IMR-90 (cell line): ENCODE measurements around the gene TBC1D1. TPM values are rescaled to one million over a fixed set of nuclear protein-coding genes. Genes with fewer than 3 reads are reported as not detected.

Experiments
- ATAC-seq: fragments of 200-7000 bp; cut with Tn5 transposase; 2 replicates; pipeline ENCODE4 v1.9.1; 2020; ENCODE audit warnings: low read depth, mild to moderate bottlenecking, moderate library complexity
- BruUV-seq: library from RNA; stranded (reverse); fragments of 400-500 nt; replicated peaks from 2 replicates; lab custom pipeline; 2021; lab: Mats Ljungman, UMichigan
- CTCF ChIA-PET: fragments of 300-600 bp; formaldehyde crosslinking; extraction: SDS; loops from one replicate; lab custom pipeline; 2021; ENCODE audit warnings: antibody characterized with exemption; lab: Yijun Ruan, JAX
- POLR2A ChIA-PET: fragments of 300-600 bp; sonication (Branson Sonifier 250); formaldehyde crosslinking; loops from one replicate; lab custom pipeline; 2022; ENCODE audit warnings: antibody characterized with exemption; ENCODE audit not compliant: unreplicated experiment; lab: Charles Lee
- DNase-seq: peaks from one replicate; pipeline ENCODE4 v3.0.0; 2013
- H2AFZ ChIP-seq: replicated peaks from 2 replicates; pipeline ENCODE3; 2013; ENCODE audit warnings: low read length, mild to moderate bottlenecking; ENCODE audit not compliant: poor library complexity
- H2AK5ac ChIP-seq: 2 replicates; pipeline ENCODE4 v1.6.1; 2013; ENCODE audit warnings: low read depth, low read length, inconsistent platforms
- H2AK9ac ChIP-seq: replicated peaks from 2 replicates; pipeline ENCODE3; 2013; ENCODE audit warnings: mild to moderate bottlenecking, low read depth, low read length, moderate library complexity; ENCODE audit not compliant: poor library complexity
- H2BK120ac ChIP-seq: 2 replicates; pipeline ENCODE4 v1.6.1; 2013; ENCODE audit warnings: low read depth, low read length, inconsistent platforms
- H2BK15ac ChIP-seq: 3 replicates; pipeline ENCODE4 v1.6.1; 2013; ENCODE audit warnings: low read depth, low read length, inconsistent platforms
- H2BK20ac ChIP-seq: 2 replicates; pipeline ENCODE4 v1.6.1; 2013; ENCODE audit warnings: low read depth, mild to moderate bottlenecking, inconsistent platforms, low read length, moderate library complexity
- H2BK5ac ChIP-seq: 2 replicates; pipeline ENCODE4 v1.6.1; 2013; ENCODE audit warnings: mild to moderate bottlenecking, low read depth, low read length, inconsistent platforms; ENCODE audit not compliant: poor library complexity, severe bottlenecking
- H3K14ac ChIP-seq: replicated peaks from 2 replicates; pipeline ENCODE4 v1.6.1; 2013; ENCODE audit warnings: low read depth, low read length, inconsistent platforms
- H3K18ac ChIP-seq: 2 replicates; pipeline ENCODE4 v1.6.1; 2013; ENCODE audit warnings: low read depth, low read length, control low read depth
- H3K23ac ChIP-seq: 2 replicates; pipeline ENCODE4 v1.6.1; 2013; ENCODE audit warnings: low read depth, low read length, inconsistent platforms
- H3K27ac ChIP-seq: 2 replicates; pipeline ENCODE4 v1.5.1; 2013; ENCODE audit warnings: mild to moderate bottlenecking, control low read depth, low read length; ENCODE audit not compliant: insufficient read depth
- H3K27me3 ChIP-seq: 2 replicates; pipeline ENCODE4 v1.6.1; 2013; ENCODE audit warnings: low read length; ENCODE audit not compliant: control insufficient read depth, insufficient read depth
- H3K36me3 ChIP-seq: 2 replicates; pipeline ENCODE4 v1.6.1; 2013; ENCODE audit warnings: low read length, mixed read lengths; ENCODE audit not compliant: control insufficient read depth, insufficient read depth
- H3K4ac ChIP-seq: 2 replicates; pipeline ENCODE4 v1.6.1; 2013; ENCODE audit warnings: low read depth, low read length, inconsistent platforms
- H3K4me1 ChIP-seq: 2 replicates; pipeline ENCODE4 v1.6.1; 2013; ENCODE audit warnings: low read length, mixed read lengths; ENCODE audit not compliant: control insufficient read depth, insufficient read depth
- H3K4me2 ChIP-seq: 2 replicates; pipeline ENCODE4 v1.6.1; 2013; ENCODE audit warnings: low read depth, mild to moderate bottlenecking, control low read depth, low read length, moderate library complexity
- H3K4me3 ChIP-seq: 2 replicates; pipeline ENCODE4 v1.5.1; 2013; ENCODE audit warnings: low read depth, mild to moderate bottlenecking, control low read depth, low read length, moderate library complexity; ENCODE audit not compliant: insufficient read depth
- H3K56ac ChIP-seq: 2 replicates; pipeline ENCODE4 v1.6.1; 2013; ENCODE audit warnings: low read length, inconsistent platforms; ENCODE audit not compliant: insufficient read depth; ENCODE audit errors: extremely low read depth
- H3K79me1 ChIP-seq, 2 experiments: 2 replicates each; pipeline ENCODE4 v1.6.1; 2013; ENCODE audit warnings: low read length in 2 of 2, inconsistent platforms in 1 of 2, low read depth in 1 of 2
- H3K9ac ChIP-seq: 2 replicates; pipeline ENCODE4 v1.6.1; 2013; ENCODE audit warnings: low read depth, low read length, control low read depth
- H3K9me1 ChIP-seq: 2 replicates; pipeline ENCODE4 v1.6.1; 2013; ENCODE audit warnings: low read length, inconsistent platforms; ENCODE audit not compliant: insufficient read depth
- H3K9me3 ChIP-seq: 2 replicates; pipeline ENCODE4 v1.6.1; 2013; ENCODE audit warnings: low read length; ENCODE audit not compliant: control insufficient read depth, insufficient read depth
- H4K20me1 ChIP-seq: 2 replicates; pipeline ENCODE4 v1.6.1; 2013; ENCODE audit warnings: low read length, inconsistent platforms; ENCODE audit not compliant: insufficient read depth
- H4K5ac ChIP-seq: 2 replicates; pipeline ENCODE4 v1.6.1; 2013; ENCODE audit warnings: mild to moderate bottlenecking, low read depth, low read length, control low read depth
- H4K8ac ChIP-seq, 2 experiments: 2 replicates each; pipeline ENCODE4 v1.6.1; 2013; ENCODE audit warnings: low read depth in 2 of 2, low read length in 2 of 2, control low read depth in 1 of 2, inconsistent platforms in 1 of 2
- H4K91ac ChIP-seq: 2 replicates; pipeline ENCODE4 v1.6.1; 2013; ENCODE audit warnings: low read depth, low read length, inconsistent platforms; ENCODE audit not compliant: insufficient read depth
- CTCF ChIP-seq: conservative IDR thresholded peaks from 2 replicates; pipeline ENCODE4 v1.5.1; 2012; ENCODE audit warnings: mild to moderate bottlenecking, low read depth, low read length, improper control_type of control experiment
- WGBS, 2 experiments: methylation state at CpG; one replicate each; pipeline versions ENCODE4 v1.1.5 to v1.1.7; 2013; ENCODE audit warnings: missing lambda C conversion rate in 2 of 2; ENCODE audit not compliant: insufficient read length in 1 of 2; ENCODE audit errors: extremely low coverage in 2 of 2; 5-methylcytosine and 5-hydroxymethylcytosine counted together
- dilution Hi-C: fragments of 300-500 bp; cut with HindIII; formaldehyde crosslinking; loops from one replicate; pipeline ENCODE4 v1.14.3; 2018; ENCODE audit warnings: low sequenced_read_pairs; ENCODE audit not compliant: unreplicated experiment
- in situ Hi-C: fragments of 300-500 bp; cut with MboI; formaldehyde crosslinking; loops from 3 replicates; pipeline ENCODE4 v1.14.3; 2019; ENCODE audit warnings: low sequenced_read_pairs, inconsistent platforms, mixed read lengths
- intact Hi-C: fragments of 100-400 bp; cut with micrococcal nuclease; formaldehyde crosslinking; loops from 2 replicates; pipeline ENCODE4 v1.10.0; 2022
- polyA plus RNA-seq, 3 experiments: library from polyadenylated mRNA; depleted of rRNA; stranded (reverse); fragments of >200 nt; gene quantifications; 2 replicates each; pipeline ENCODE4 v1.2.3, GENCODE V29; 2012; ENCODE audit warnings: low replicate concordance in 1 of 3
- total RNA-seq: library from RNA; depleted of rRNA; stranded (reverse); fragments of >200 nt; gene quantifications from 2 replicates; pipeline ENCODE4 v1.2.3, GENCODE V29; 2012
- TF ChIP-seq, protein P1 (sequence below): fragments of 150-350 bp; IDR thresholded peaks from 2 replicates; pipeline ENCODE4 v1.6.1; 2016; ENCODE audit warnings: low read depth, mild to moderate bottlenecking, low read length, moderate library complexity, borderline replicate concordance

Gene TBC1D1
- total and polyA plus RNA-seq, 2 of the 4 experiments (the other 2 are of a cell fraction): 42.4 to 104 TPM

- TF ChIP-seq CTCF: no peak
These were observed 195.4 kb downstream of the TBC1D1 start (continued) for GRCh38 chr4:38086151-38086848.

DNA sequence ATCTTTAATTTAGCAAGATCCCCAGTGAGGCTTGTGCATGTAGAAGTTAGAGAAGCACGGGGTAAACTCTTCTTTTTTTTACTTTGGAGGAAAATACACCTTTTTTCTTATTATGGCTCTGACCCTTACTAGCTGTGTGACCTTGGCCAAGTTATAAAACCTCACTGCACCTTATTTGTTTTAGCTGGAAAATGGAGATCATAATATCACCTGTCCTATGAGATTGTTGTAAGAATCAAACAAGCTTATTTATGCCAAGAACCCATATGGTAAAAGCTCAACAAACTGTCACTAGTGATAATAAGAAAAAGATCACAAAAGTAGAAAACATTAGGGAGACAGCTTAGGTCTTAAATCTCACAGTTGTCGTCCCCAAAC lies 196.0 kb downstream of the TBC1D1 start:
- in situ Hi-C loops: no loop called here
- no peak overlapping the region for H2BK15ac ChIP-seq
- BruUV-seq: no TSS peak

More for the DNA sequence above, 196.0 kb downstream of the TBC1D1 start:
- Histone ChIP-seq H3K4me2 (no peak overlapping the region), H2BK20ac (no peak overlapping the region), H4K8ac (no peak overlapping the region), H3K9me1 (peaks cover 3% of the 10 kb centered on the region), H2AK5ac (no peak overlapping the region), H4K20me1 (no peaks in the 10 kb centered on the region), H3K27ac (no peak overlapping the region), H2AK9ac (no peak overlapping the region), H3K9me3 (no peaks in the 10 kb centered on the region), H3K4me1 (peaks cover 26% of the 10 kb centered on the region), H3K4me3 (no peak overlapping the region), H3K36me3 (no peaks in the 10 kb centered on the region; the same call in 1 of the 2 replicates), H3K56ac (no peak overlapping the region), H2BK5ac (no peak overlapping the region), H3K18ac (no peak overlapping the region), H3K4ac (no peak overlapping the region), H2BK120ac (no peak overlapping the region; the same call in 1 of the 2 replicates), H4K91ac (no peak overlapping the region), H2AFZ (no peak overlapping the region), H4K5ac (no peak overlapping the region), H3K23ac (no peak overlapping the region), H3K14ac (no peak overlapping the region), H3K79me1 (peaks cover 12 to 29% of the 10 kb centered on the region in 2 experiments), H3K9ac (no peak overlapping the region), H3K27me3 (no peaks in the 10 kb centered on the region)
- whole genome bisulfite sequencing, 2 experiments: no CpG with 5 or more reads among the region's 2 CpGs
- dilution Hi-C loops: no loop called here
- CTCF ChIA-PET: interaction anchor here (1.2 kb wide), 1 partner anchor 15 kb away, joined by 4 read pairs; no protein-coding TSS in a partner anchor
- POLR2A ChIA-PET: no interaction called here
- DNase-seq (no peak), ATAC-seq (no peak)
- TF ChIP-seq, protein P1, sequence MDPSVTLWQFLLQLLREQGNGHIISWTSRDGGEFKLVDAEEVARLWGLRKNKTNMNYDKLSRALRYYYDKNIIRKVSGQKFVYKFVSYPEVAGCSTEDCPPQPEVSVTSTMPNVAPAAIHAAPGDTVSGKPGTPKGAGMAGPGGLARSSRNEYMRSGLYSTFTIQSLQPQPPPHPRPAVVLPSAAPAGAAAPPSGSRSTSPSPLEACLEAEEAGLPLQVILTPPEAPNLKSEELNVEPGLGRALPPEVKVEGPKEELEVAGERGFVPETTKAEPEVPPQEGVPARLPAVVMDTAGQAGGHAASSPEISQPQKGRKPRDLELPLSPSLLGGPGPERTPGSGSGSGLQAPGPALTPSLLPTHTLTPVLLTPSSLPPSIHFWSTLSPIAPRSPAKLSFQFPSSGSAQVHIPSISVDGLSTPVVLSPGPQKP: no peak
- intact Hi-C loops: no loop called here
